Measurements from ENCODE around the gene APOC4.

APOC4 gene

GRCh38 chr19:44954649-44955504 is 12.8 kb downstream of the APOC4 start, which contains the start of gene CLPTM1 (continued):
- TF ChIP-seq ZNF394 (tag by site-specific recombination; IDR thresholded peaks at IDR 0.05; ENCODE audit: borderline replicate concordance) (peak; percentile 96), ZFP37 (tag by site-specific recombination; IDR thresholded peaks at IDR 0.05) (peak; percentile 95), ZNF155 (tag by site-specific recombination; IDR thresholded peaks at IDR 0.05) (no peak), KLF7 (tag by site-specific recombination; IDR thresholded peaks at IDR 0.05; ENCODE audit: borderline replicate concordance) (peak; percentile 98), ZNF148 (tag by site-specific recombination; IDR thresholded peaks at IDR 0.05; ENCODE audit: borderline replicate concordance) (no peak), BCL11A (tag by site-specific recombination; IDR thresholded peaks at IDR 0.05; ENCODE audit: low read depth) (peak; percentile 48; the same call in 1 of the 2 replicates), ZNF302 (tag by site-specific recombination; IDR thresholded peaks at IDR 0.05; ENCODE audit: low read depth) (no peak), ZNF660 (tag by site-specific recombination; IDR thresholded peaks at IDR 0.05) (peak; percentile 59), SP3 (tag by site-specific recombination; IDR thresholded peaks at IDR 0.05) (peak; percentile 96), FEZF1 (tag by site-specific recombination; IDR thresholded peaks at IDR 0.05) (peak; percentile 63; the same call in 1 of the 2 replicates), ZNF792 (tag by site-specific recombination; IDR thresholded peaks at IDR 0.05) (no peak), ZNF514 (tag by site-specific recombination; IDR thresholded peaks at IDR 0.05) (no peak), ZNF140 (tag by site-specific recombination; IDR thresholded peaks at IDR 0.05) (no peak), ZFP69B (tag by site-specific recombination; IDR thresholded peaks at IDR 0.05) (peak; percentile 83; the same call in 1 of the 2 replicates), ZBTB49 (tag by site-specific recombination; IDR thresholded peaks at IDR 0.05; ENCODE audit: low read depth) (no peak), REST (tag by site-specific recombination; IDR thresholded peaks at IDR 0.05) (no peak), ZSCAN18 (tag by site-specific recombination; IDR thresholded peaks at IDR 0.05) (0 out of 2 replicates have a peak, but pooled peaks have one; percentile 58), PRDM10 (tag by site-specific recombination; IDR thresholded peaks at IDR 0.05) (peak; percentile 90), ZNF146 (tag by site-specific recombination; IDR thresholded peaks at IDR 0.05) (no peak), KLF10 (tag by site-specific recombination; IDR thresholded peaks at IDR 0.05) (peak; percentile 98), ELK4 (IDR thresholded peaks at IDR 0.05; ENCODE audit: borderline replicate concordance, low read depth, low read length) (peak; percentile 77; the same call in 1 of the 2 replicates)
